GM12878 (cell line): ENCODE data around the gene PPP4R1. TPM values are rescaled to one million over a fixed set of nuclear protein-coding genes. Genes with fewer than 3 reads are reported as not detected.

ENCODE experiments used
- ATAC-seq: fragments of 200-7000 bp; cut with Tn5 transposase; 3 replicates; pipeline ENCODE4 v1.9.1; 2020; ENCODE audit warnings: mild to moderate bottlenecking, moderate library complexity
- BruUV-seq: library from RNA; stranded (reverse); fragments of 400-500 nt; replicated peaks from 2 replicates; lab custom pipeline; 2021; lab: Mats Ljungman, UMichigan
- CTCF ChIA-PET: fragments of 300-600 bp; sonication (Branson Sonifier 250); formaldehyde crosslinking; extraction: SDS; loops from one replicate; lab custom pipeline; 2021; ENCODE audit warnings: inconsistent platforms; lab: Yijun Ruan, JAX
- POLR2A ChIA-PET: fragments of 350-600 bp; formaldehyde crosslinking; extraction: SDS; loops from one replicate; lab custom pipeline; 2021; ENCODE audit warnings: inconsistent platforms; lab: Charles Lee
- RAD21 ChIA-PET: fragments of 300-600 bp; sonication (Branson Sonifier 250); formaldehyde crosslinking; loops from one replicate; lab custom pipeline; 2023; ENCODE audit warnings: antibody characterized with exemption; ENCODE audit not compliant: unreplicated experiment; lab: Charles Lee
- SMC1A ChIA-PET: fragments of 300-600 bp; sonication (Branson Sonifier 250); formaldehyde crosslinking; loops from one replicate; lab custom pipeline; 2023; ENCODE audit not compliant: unreplicated experiment, uncharacterized antibody; lab: Charles Lee
- DNase-seq: peaks from one replicate; pipeline ENCODE4 v3.0.0-alpha.2; 2011; ENCODE audit warnings: low read depth, low spot score
- FAIRE-seq: peaks from 3 replicates; lab custom pipeline; 2011; peaks lifted over from hg19 to GRCh38; lab: Jason Lieb, UNC
- H2AFZ ChIP-seq: 2 replicates; pipeline ENCODE4 v1.6.0; 2011; ENCODE audit warnings: low read depth, low read length, control low read depth; ENCODE audit not compliant: control insufficient read depth
- H3K27ac ChIP-seq: 2 replicates; pipeline ENCODE4 v1.5.1; 2011; ENCODE audit warnings: control low read depth; ENCODE audit not compliant: control insufficient read depth, insufficient read depth
- H3K27me3 ChIP-seq, 2 experiments: replicated peaks in 1 of 2; 2 replicates each; pipeline versions ENCODE4 v1.6.0 to v1.6.1; 2011; ENCODE audit warnings: low read length in 1 of 2; ENCODE audit not compliant: control insufficient read depth in 2 of 2, insufficient read depth in 2 of 2
- H3K36me3 ChIP-seq, 2 experiments: 2 replicates each; pipeline ENCODE4 v1.5.1; 2011; ENCODE audit warnings: low read length in 1 of 2; ENCODE audit not compliant: control insufficient read depth in 2 of 2, insufficient read depth in 2 of 2
- H3K4me1 ChIP-seq: 2 replicates; pipeline ENCODE4 v1.6.1; 2011; ENCODE audit warnings: mild to moderate bottlenecking, low read length, moderate library complexity, mixed read lengths; ENCODE audit not compliant: control insufficient read depth, insufficient read depth
- H3K4me2 ChIP-seq: 2 replicates; pipeline ENCODE4 v1.6.0; 2011; ENCODE audit warnings: control low read depth; ENCODE audit not compliant: control insufficient read depth, insufficient read depth
- H3K4me3 ChIP-seq: fragments of 200-600 bp; sonication (generic); 2 replicates; pipeline ENCODE4 v1.5.1; 2016
- H3K79me2 ChIP-seq: 2 replicates; pipeline ENCODE4 v1.6.0; 2011; ENCODE audit warnings: low read length; ENCODE audit not compliant: control insufficient read depth, insufficient read depth
- H3K9ac ChIP-seq: 2 replicates; pipeline ENCODE4 v1.8.0; 2011; ENCODE audit warnings: low read length, control low read depth, mixed read lengths; ENCODE audit not compliant: control insufficient read depth, insufficient read depth
- H3K9me3 ChIP-seq: replicated peaks from 3 replicates; pipeline ENCODE4 v1.5.1; 2011; ENCODE audit warnings: mild to moderate bottlenecking, low read length; ENCODE audit not compliant: control insufficient read depth, insufficient read depth
- H4K20me1 ChIP-seq: 2 replicates; pipeline ENCODE4 v1.6.0; 2011; ENCODE audit not compliant: control insufficient read depth, insufficient read depth
- CBX3 ChIP-seq: fragments of 200-600 bp; sonication (generic); IDR thresholded peaks from 2 replicates; pipeline ENCODE4 v1.6.1; 2016; ENCODE audit warnings: low read depth, borderline replicate concordance
- HCFC1 ChIP-seq: fragments of 150-350 bp; IDR thresholded peaks from 2 replicates; pipeline ENCODE4 v1.6.1; 2014; ENCODE audit warnings: low read length
- JUND ChIP-seq: IDR thresholded peaks from 2 replicates; pipeline ENCODE4 v1.6.1; 2012; ENCODE audit warnings: low read depth, mild to moderate bottlenecking, low read length, improper control_type of control experiment, moderate library complexity
- MEF2B ChIP-seq: fragments of 450-650 bp; IDR thresholded peaks from 2 replicates; pipeline ENCODE4 v1.6.1; 2018; ENCODE audit warnings: mild to moderate bottlenecking, moderate library complexity; ENCODE audit not compliant: partially characterized antibody, poor library complexity, severe bottlenecking
- NBN ChIP-seq: fragments of 450-650 bp; IDR thresholded peaks from 2 replicates; pipeline ENCODE4 v1.6.1; 2016
- PML ChIP-seq: IDR thresholded peaks from 2 replicates; pipeline ENCODE4 v1.6.1; 2012; ENCODE audit warnings: low read length, inconsistent platforms
- POU2F2 ChIP-seq: IDR thresholded peaks from 3 replicates; pipeline ENCODE4 v1.6.1; 2011; ENCODE audit warnings: low read depth, mild to moderate bottlenecking, low read length, borderline replicate concordance
- RCOR1 ChIP-seq: conservative IDR thresholded peaks from 2 replicates; pipeline ENCODE4 v1.6.1; 2012; ENCODE audit warnings: low read depth, low read length, improper control_type of control experiment
- SMARCA5 ChIP-seq: fragments of 450-650 bp; IDR thresholded peaks from 2 replicates; pipeline ENCODE4 v1.6.1; 2017; ENCODE audit warnings: mild to moderate bottlenecking
- TAF1 ChIP-seq: IDR thresholded peaks from 2 replicates; pipeline ENCODE4 v1.6.1; 2011; ENCODE audit warnings: mild to moderate bottlenecking, low read depth, low read length, borderline replicate concordance
- YBX1 ChIP-seq: fragments of 450-650 bp; IDR thresholded peaks from 2 replicates; pipeline ENCODE4 v1.6.1; 2016; ENCODE audit warnings: antibody characterized with exemption
- WGBS: methylation state at CpG from one replicate; pipeline ENCODE4 v1.1.6; 2016; ENCODE audit warnings: low lambda C conversion rate; ENCODE audit not compliant: insufficient replicate concordance, insufficient coverage; ENCODE audit errors: missing lambda C conversion rate; 5-methylcytosine and 5-hydroxymethylcytosine counted together
- in situ Hi-C: fragments of 300-500 bp; cut with MboI; formaldehyde crosslinking; loops from 9 replicates; pipeline ENCODE4 v1.14.3; 2018; ENCODE audit warnings: mixed read lengths
- intact Hi-C: fragments of 100-400 bp; cut with micrococcal nuclease; formaldehyde crosslinking; loops from one replicate; pipeline ENCODE4 v1.14.2; 2022; ENCODE audit not compliant: unreplicated experiment
- polyA plus RNA-seq, 11 experiments: library from polyadenylated mRNA; depleted of rRNA in 4 of 11; unstranded in 6 of 11; stranded (reverse) in 5 of 11; fragments of >200 nt; fragmentation: Nextera tagmentation in 4 of 11; fragmentation: Illumina TruSeq in 1 of 11; extraction: Ambion mirVana in 4 of 11; extraction: Trizol in 1 of 11; gene quantifications; 1 replicate in 1 of 11; 2 replicates in 10 of 11; pipeline versions ENCODE4 v1.2.1 to v1.2.3, GENCODE V29; 2011 to 2016; ENCODE audit warnings: inconsistent platforms in 2 of 11, missing spikeins in 2 of 11, low read depth in 1 of 11
- total RNA-seq, 4 experiments: library from RNA; depleted of rRNA in 3 of 4; stranded (reverse); fragments of >200 nt in 3 of 4; fragmentation: Illumina TruSeq in 1 of 4; extraction: Trizol in 1 of 4; gene quantifications; 2 replicates each; pipeline versions ENCODE4 v1.2.1 to v1.2.3, GENCODE V29; 2013 to 2021
- TF ChIP-seq, protein P1 (sequence below): IDR thresholded peaks from 2 replicates; pipeline ENCODE4 v1.6.1; 2011; ENCODE audit warnings: mild to moderate bottlenecking, low read depth, low read length, moderate library complexity; ENCODE audit not compliant: insufficient replicate concordance
- TF ChIP-seq, protein P2 (sequence below): IDR thresholded peaks from 2 replicates; pipeline ENCODE4 v1.6.1; 2012; ENCODE audit warnings: low read depth, low read length, improper control_type of control experiment
- TF ChIP-seq, protein P3 (sequence below): IDR thresholded peaks from 2 replicates; pipeline ENCODE4 v1.6.1; 2012; ENCODE audit warnings: low read length, inconsistent platforms
- TF ChIP-seq, protein P4 (sequence below): fragments of 450-650 bp; IDR thresholded peaks from 2 replicates; pipeline ENCODE4 v1.6.1; 2016; ENCODE audit warnings: mild to moderate bottlenecking, moderate library complexity, borderline replicate concordance
- TF ChIP-seq, protein P5 (sequence below): IDR thresholded peaks from 2 replicates; pipeline ENCODE4 v1.6.1; 2011; ENCODE audit warnings: low read depth, mild to moderate bottlenecking, low read length, moderate library complexity, borderline replicate concordance; ENCODE audit errors: extremely low read depth

PPP4R1 gene
- total and polyA plus RNA-seq, 10 of the 15 experiments (the other 5 are each of a cell fraction or from before 2014, with no cell fraction given) = 10.9 to 44.4 (median 26.0) TPM

DNA sequence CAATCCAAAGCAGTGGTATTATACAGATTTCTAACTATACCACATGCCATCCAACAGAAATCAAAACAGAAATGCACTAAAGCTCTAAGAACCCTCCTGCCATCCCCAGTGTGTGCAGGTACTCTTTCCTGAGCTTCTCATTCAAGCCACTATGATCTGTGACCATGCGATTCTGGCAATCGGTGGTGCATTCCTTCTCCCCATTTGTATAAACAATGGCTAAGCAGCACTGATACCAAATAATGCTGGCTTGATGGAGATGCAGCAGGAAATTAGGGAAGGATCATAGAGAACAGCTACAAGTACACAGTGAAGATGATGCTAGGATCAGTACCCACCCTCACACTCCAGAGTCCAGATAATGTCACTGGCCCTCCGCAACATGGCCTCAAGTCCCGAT is 51.8 kb downstream of the PPP4R1 start (continued):
- TF ChIP-seq, protein P1, sequence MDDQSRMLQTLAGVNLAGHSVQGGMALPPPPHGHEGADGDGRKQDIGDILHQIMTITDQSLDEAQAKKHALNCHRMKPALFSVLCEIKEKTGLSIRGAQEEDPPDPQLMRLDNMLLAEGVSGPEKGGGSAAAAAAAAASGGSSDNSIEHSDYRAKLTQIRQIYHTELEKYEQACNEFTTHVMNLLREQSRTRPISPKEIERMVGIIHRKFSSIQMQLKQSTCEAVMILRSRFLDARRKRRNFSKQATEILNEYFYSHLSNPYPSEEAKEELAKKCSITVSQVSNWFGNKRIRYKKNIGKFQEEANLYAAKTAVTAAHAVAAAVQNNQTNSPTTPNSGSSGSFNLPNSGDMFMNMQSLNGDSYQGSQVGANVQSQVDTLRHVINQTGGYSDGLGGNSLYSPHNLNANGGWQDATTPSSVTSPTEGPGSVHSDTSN = no peak
- TF ChIP-seq, protein P2, sequence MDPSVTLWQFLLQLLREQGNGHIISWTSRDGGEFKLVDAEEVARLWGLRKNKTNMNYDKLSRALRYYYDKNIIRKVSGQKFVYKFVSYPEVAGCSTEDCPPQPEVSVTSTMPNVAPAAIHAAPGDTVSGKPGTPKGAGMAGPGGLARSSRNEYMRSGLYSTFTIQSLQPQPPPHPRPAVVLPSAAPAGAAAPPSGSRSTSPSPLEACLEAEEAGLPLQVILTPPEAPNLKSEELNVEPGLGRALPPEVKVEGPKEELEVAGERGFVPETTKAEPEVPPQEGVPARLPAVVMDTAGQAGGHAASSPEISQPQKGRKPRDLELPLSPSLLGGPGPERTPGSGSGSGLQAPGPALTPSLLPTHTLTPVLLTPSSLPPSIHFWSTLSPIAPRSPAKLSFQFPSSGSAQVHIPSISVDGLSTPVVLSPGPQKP = no peak

DNA sequence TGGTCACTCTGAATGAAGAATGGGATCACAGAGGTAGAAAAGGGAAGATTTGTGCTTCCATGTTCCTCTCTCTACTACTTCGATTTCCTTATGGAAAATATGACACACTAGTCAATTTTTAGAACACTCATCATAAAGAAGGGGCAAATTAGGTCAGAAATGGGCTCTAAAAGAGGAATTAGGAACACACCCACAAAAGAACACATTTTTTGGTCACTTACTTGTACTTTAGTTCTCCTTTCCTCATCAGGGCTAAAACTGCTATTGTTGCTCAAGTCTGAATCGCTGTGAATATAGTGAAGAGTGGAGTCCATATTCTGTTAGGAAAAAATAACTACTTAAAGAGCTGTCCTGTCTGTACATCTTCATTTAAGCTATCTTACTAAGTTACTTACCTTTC is 52.6 kb downstream of the PPP4R1 start:
- Histone ChIP-seq H3K36me3 (peaks cover 2 to 11% of the 10 kb centered on the region in 2 experiments), H3K9ac (no peak overlapping the region), H3K4me1 (no peaks in the 10 kb centered on the region), H4K20me1 (no peaks in the 10 kb centered on the region), H3K9me3 (no peaks in the 10 kb centered on the region), H3K4me3 (no peak overlapping the region), H3K27me3 (no peaks in the 10 kb centered on the region), H3K4me2 (no peak overlapping the region), H2AFZ (no peak overlapping the region), H3K27ac (no peak overlapping the region), H3K79me2 (no peaks in the 10 kb centered on the region)
- ChIA-PET CTCF (no interaction called here), RAD21 (no interaction called here), SMC1A (interaction anchor here (1.0 to 1.3 kb wide), 2 partner anchors 47 to 60 kb away, joined by 3 read pairs; no protein-coding TSS in a partner anchor), POLR2A (interaction anchor here (1.2 kb wide), 1 partner anchor 15 kb away, joined by 3 read pairs; no protein-coding TSS in a partner anchor)
- DNase-seq = no peak
- no TSS peak for BruUV-seq
- intact Hi-C loops (no loop called here), in situ Hi-C loops (no loop called here)
- FAIRE-seq = no peak
- 100% methylated on average over 2 of the region's 2 CpGs for WGBS
- no peak for ATAC-seq
- no peak for TF ChIP-seq PML
- no peak for TF ChIP-seq RCOR1
- no peak for TF ChIP-seq NBN
- no peak for TF ChIP-seq CBX3
- TF ChIP-seq, protein P3, sequence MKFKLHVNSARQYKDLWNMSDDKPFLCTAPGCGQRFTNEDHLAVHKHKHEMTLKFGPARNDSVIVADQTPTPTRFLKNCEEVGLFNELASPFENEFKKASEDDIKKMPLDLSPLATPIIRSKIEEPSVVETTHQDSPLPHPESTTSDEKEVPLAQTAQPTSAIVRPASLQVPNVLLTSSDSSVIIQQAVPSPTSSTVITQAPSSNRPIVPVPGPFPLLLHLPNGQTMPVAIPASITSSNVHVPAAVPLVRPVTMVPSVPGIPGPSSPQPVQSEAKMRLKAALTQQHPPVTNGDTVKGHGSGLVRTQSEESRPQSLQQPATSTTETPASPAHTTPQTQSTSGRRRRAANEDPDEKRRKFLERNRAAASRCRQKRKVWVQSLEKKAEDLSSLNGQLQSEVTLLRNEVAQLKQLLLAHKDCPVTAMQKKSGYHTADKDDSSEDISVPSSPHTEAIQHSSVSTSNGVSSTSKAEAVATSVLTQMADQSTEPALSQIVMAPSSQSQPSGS = no peak
- no peak for TF ChIP-seq JUND
- TF ChIP-seq, protein P4, sequence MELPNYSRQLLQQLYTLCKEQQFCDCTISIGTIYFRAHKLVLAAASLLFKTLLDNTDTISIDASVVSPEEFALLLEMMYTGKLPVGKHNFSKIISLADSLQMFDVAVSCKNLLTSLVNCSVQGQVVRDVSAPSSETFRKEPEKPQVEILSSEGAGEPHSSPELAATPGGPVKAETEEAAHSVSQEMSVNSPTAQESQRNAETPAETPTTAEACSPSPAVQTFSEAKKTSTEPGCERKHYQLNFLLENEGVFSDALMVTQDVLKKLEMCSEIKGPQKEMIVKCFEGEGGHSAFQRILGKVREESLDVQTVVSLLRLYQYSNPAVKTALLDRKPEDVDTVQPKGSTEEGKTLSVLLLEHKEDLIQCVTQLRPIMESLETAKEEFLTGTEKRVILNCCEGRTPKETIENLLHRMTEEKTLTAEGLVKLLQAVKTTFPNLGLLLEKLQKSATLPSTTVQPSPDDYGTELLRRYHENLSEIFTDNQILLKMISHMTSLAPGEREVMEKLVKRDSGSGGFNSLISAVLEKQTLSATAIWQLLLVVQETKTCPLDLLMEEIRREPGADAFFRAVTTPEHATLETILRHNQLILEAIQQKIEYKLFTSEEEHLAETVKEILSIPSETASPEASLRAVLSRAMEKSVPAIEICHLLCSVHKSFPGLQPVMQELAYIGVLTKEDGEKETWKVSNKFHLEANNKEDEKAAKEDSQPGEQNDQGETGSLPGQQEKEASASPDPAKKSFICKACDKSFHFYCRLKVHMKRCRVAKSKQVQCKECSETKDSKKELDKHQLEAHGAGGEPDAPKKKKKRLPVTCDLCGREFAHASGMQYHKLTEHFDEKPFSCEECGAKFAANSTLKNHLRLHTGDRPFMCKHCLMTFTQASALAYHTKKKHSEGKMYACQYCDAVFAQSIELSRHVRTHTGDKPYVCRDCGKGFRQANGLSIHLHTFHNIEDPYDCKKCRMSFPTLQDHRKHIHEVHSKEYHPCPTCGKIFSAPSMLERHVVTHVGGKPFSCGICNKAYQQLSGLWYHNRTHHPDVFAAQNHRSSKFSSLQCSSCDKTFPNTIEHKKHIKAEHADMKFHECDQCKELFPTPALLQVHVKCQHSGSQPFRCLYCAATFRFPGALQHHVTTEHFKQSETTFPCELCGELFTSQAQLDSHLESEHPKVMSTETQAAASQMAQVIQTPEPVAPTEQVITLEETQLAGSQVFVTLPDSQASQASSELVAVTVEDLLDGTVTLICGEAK = no peak
- TF ChIP-seq, protein P5, sequence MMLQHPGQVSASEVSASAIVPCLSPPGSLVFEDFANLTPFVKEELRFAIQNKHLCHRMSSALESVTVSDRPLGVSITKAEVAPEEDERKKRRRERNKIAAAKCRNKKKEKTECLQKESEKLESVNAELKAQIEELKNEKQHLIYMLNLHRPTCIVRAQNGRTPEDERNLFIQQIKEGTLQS = no peak
- no peak for TF ChIP-seq SMARCA5
- TF ChIP-seq HCFC1 = no peak
- no peak for TF ChIP-seq TAF1
- no peak for TF ChIP-seq POU2F2
- TF ChIP-seq MEF2B = no peak
- TF ChIP-seq YBX1 = no peak
